GM19455 (cell line): Measurements from ENCODE around the gene GLRX3.

Experiments
- ATAC-seq: cut with Tn5 transposase; IDR thresholded peaks from one replicate; pipeline ENCODE4 v1.9.1; 2021; ENCODE audit not compliant: unreplicated experiment

GLRX3 gene

DNA sequence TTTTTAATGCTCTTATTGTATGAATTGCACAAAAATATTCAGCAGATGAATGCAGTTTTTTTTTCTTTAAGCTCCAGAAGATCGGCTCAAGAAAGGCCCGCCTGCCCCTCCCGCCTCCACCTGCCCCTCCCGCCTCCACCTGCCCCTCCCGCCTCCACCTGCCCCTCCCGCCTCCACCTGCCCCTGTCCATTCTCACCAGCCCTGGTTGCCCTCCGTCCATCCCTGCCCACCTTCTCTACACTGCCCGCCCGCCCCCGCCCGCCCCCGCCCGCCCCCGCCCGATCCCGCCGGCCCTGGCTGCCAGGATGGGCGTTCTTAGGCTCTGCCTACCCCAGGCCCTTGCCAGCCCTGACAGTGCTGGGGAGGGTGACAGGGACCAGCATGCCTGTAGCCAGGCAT is 67.4 kb downstream of the GLRX3 start:
- no peak for ATAC-seq

GRCh38 chr10:130206216-130206737 is 70.1 kb downstream of the GLRX3 start:
- no peak for ATAC-seq

DNA sequence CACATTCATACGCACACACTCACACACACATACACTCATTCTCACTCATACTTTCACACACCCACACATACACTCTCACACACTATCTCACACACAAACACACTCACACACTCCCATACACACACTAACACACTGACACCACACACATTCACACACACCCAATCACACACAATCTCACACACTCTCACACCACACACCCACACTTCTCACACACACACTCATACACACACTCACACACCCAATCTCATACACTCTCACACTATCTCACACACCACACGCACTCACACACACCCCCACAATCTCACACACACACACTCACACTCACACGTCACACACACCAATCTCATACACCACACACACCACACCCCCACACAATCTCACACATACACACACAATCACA is 71.0 kb downstream of the GLRX3 start:
- ATAC-seq, result no peak

DNA sequence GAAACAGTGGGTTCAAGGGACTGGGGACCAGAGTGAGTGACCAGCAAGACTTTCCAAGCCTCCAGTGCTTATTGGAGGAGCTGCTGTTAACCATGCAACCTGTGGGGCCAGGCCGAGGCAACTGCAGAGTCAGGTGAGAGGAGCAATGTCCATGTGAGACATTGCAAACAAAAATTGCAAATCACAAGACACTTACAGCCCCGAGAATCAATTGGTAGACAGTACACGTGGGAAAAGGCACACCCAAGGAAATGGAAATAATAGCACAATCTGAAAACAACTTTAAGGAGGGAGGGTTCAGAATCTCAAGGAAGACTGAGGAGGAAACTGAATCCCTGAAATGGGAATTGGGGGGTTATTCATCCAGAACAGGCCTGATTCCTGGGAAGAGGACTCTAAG is 72.6 kb downstream of the GLRX3 start:
- no peak for ATAC-seq

- no peak for ATAC-seq
These were observed 76.6 kb downstream of the GLRX3 start for GRCh38 chr10:130212746-130213145.

DNA sequence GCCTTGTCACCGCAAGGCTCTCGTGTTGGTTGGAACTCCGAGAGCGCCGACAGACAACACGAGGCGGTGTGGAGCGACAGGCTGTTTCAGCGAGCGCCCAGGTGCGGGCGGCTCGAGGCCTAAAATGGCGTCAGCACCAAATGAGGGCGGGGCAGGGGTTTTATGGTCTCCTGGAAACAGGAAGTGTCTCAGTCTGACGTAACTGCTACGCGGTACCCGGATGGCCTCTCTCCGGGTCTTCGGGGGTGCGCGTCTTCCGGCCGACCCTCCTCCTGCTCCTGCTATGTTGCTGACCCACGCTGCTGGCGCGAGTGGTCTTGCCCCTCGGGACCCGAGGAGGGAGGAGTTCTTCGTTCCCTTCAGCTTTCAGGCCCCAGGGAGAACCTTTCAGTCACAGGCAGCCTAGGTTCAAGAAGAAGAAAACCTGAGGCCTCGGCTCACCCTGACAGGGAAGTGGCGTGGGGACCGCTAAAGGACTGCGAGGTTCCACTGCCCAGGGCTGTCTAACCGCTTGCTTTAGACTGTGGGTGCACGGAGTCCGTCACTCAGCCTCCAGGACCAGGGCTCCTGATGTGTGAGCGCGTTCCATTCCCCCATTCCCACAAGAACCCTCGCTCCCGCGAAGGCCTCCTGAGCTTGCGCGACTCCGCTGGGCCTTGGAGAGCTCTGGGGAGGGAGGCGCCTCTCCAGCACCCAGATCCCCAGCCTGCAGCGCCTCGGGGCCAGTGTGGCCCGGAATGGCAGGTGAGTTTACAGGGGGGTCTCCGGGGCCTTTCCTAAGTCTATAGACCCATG is 77.3 kb downstream of the GLRX3 start:
- no peak for ATAC-seq

DNA sequence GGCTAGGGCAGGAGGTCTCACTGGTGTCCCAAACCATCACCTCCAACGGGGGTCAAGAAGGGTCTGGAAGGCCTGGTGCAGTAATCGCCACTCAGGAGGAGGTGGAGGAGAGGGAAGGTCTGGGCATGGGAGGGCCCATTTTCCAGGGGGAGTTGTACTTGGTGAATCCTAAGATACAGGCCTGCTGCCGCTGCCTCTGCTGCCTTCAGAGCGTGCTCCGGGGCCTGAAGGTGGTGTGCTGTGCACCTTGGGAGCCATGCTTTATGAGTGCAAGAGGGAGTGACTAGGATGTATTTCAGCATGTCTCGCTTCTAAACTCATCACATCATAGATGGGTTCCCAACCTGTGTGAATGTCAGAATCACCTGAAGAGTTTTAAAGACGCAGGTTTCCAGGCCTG is 78.2 kb downstream of the GLRX3 start:
- no peak for ATAC-seq

DNA sequence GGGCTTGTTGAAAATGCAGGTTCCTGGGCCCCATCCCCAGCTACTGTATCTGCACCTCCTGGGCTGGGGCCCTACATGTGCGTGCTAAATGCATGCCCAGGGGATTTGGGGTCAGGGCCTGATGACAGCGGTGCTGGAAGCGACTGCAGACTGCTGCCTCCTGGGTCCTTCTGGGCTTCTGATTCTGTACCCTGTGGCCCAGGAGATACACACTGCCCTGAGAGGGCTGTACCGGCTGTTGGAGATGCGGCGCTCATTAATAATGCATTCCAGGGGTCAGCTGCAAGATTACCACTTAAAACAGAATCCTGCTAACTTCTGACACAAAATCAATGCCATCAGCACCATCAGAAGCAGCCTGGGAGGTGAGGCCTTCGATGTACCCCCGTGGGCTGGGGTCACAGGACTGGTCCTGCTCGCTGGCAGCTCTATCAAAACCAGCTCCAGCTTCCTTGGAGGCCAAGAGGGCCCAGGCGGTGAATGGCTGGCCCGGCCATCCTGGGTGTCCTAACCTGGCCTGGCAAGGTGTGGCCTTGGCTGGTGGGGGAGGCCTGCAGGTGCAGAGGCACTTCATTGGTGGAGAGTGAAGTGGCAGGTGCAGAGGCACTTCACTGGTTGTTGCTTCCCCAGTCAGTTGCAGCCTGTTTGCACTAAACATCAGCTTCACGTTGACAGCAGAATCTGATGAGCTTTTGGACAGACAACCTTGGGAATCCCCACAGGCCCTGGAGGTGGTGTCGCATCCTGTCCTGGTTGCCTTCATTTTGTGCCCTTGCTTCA is 79.2 kb downstream of the GLRX3 start:
- ATAC-seq, result no peak

- no peak for ATAC-seq
These were observed 79.7 kb downstream of the GLRX3 start for GRCh38 chr10:130215931-130216231.

- ATAC-seq, result no peak
These were observed 82.0 kb downstream of the GLRX3 start for GRCh38 chr10:130218181-130218641.

DNA sequence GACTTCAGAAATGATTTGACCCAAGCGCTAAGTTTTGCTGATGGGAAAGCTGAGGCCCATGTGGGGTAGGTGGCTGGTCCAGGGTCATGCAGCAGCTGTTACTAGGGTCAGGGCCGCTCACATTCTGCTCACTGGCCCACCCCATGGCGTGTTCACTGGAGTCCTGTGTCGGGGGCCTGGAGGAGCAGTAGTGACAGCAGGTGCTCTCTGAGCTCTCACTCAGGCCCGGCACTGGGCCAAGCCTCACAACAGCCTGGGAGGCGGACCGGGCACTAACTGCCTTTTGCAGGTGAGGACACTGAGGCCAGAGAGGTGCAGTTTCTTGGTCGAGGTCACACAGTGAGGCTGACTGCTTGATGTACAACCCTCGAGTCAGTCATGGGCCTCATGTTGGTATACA is 82.7 kb downstream of the GLRX3 start:
- ATAC-seq, result no peak

DNA sequence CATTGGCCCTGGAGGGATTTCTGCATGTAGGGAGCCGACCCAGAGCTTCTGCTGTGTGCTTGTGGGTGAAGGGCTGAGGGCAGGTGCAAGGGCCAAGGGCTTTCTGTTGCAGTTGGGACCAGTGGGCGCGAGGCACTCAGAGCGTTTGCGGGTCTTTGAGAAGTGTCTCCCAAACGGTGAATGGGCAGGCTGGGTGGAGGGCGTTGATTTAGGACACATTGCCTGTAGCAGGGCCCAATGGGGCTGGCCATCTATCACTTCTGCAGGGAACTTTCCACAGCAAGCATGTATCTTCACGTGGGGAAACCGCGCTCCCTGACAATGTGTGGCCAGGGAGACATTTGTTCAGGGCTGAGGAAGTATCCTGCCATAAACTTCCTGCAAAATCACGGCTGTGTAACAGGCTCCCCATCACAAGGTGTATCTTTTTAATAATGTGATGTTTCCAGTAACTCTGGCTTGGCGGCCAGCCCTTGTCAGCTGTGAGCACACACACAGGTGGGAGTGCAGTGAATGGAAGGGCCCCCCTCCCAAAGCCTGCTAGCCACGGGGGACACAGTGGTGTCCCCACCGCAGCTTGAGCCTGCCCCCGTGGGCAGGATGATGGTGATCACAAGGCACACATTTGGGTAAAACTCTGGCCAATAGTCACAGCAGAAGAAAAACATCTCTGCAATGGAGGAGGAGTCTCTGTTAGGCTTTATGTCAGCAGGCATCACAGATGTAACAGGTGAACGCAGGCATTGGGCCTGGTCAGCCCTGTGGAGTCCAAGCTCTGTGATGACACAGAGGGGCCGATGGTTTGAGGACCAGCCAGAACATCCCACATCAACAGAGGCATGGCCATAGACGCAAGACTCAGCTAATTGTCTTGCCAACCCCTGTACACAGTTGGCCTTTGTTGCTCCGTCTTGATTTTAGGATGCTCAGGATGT is 84.3 kb downstream of the GLRX3 start:
- no peak for ATAC-seq

GRCh38 chr10:130221456-130222375 is 85.5 kb downstream of the GLRX3 start:
- no peak for ATAC-seq

GRCh38 chr10:130222381-130222780 is 86.2 kb downstream of the GLRX3 start:
- ATAC-seq, result no peak

- ATAC-seq, result no peak
These were observed 88.0 kb downstream of the GLRX3 start for GRCh38 chr10:130224228-130224627.

DNA sequence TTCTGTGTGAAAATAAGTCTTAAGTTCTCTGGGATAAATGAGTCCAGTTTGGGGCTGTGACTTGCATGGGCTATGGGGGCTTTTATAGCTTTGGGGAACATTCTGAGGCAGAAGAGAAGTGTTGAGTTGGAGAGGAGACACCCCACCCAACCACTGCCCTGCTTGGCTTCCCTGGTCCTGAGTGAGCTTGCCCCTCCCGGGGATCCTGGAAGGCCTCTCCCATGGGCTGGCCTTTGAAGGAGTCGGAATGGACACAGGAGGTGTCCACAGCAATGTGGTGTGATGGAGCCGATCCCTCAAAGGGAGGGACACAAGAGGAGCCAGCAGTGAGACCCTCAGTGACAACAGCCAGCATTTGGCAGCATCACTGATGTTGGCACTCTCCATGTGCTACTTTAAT is 89.8 kb downstream of the GLRX3 start:
- no peak for ATAC-seq

DNA sequence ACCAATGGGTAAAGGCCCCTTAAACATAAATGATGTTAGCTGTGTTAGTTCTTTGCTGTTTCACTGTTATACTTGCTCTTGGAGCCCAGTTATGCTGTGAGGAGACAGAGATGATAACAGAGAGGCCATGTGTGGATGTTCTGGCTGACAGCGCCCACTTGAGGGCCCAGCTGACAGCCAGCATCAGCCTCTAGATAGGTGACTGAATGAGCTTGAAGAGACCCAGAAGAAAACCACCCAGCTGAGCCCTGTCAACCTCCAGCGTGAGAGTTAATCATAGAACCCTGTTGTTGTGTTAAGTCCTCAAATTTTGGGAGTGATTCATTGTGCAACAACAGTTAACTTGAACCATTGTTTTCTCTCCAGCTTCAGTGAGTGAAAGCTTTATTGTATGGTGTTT is 91.7 kb downstream of the GLRX3 start:
- ATAC-seq, result no peak
